GM12878 (cell line): ENCODE measurements around the gene DMWD.

Source experiments
- CTCF ChIP-seq, 3 experiments: IDR thresholded peaks in 2 of 3; conservative IDR thresholded peaks in 1 of 3; 2 replicates each; pipeline ENCODE4 v1.5.1; 2011; ENCODE audit warnings: low read depth in 3 of 3, low read length in 3 of 3, mild to moderate bottlenecking in 3 of 3, control low read depth in 2 of 3, moderate library complexity in 2 of 3, inconsistent platforms in 1 of 3, mixed read lengths in 1 of 3; ENCODE audit not compliant: control insufficient read depth in 2 of 3, insufficient read depth in 1 of 3; ENCODE audit errors: extremely low read depth in 1 of 3
- ESRRA ChIP-seq: IDR thresholded peaks from 2 replicates; pipeline ENCODE4 v1.6.1; 2012; ENCODE audit warnings: mild to moderate bottlenecking, low read length, improper control_type of control experiment
- FOS ChIP-seq: IDR thresholded peaks from 3 replicates; pipeline ENCODE4 v1.6.1; 2011; ENCODE audit warnings: borderline replicate concordance; ENCODE audit not compliant: insufficient read length; ENCODE audit errors: extremely low read depth
- FOXK2 ChIP-seq: fragments of 450-650 bp; IDR thresholded peaks from 2 replicates; pipeline ENCODE4 v1.6.1; 2017; ENCODE audit warnings: mild to moderate bottlenecking, moderate library complexity
- NFXL1 ChIP-seq: fragments of 450-650 bp; IDR thresholded peaks from 2 replicates; pipeline ENCODE4 v1.6.1; 2017; ENCODE audit warnings: antibody characterized with exemption, mild to moderate bottlenecking, borderline replicate concordance
- POLR2AphosphoS5 ChIP-seq: IDR thresholded peaks from 2 replicates; pipeline ENCODE4 v1.6.1; 2011; ENCODE audit warnings: mild to moderate bottlenecking, low read length, inconsistent platforms
- RAD51 ChIP-seq: fragments of 450-650 bp; IDR thresholded peaks from 2 replicates; pipeline ENCODE4 v1.6.1; 2016; ENCODE audit warnings: moderate library complexity, mild to moderate bottlenecking, inconsistent platforms
- RB1 ChIP-seq: fragments of 450-650 bp; formaldehyde crosslinking; IDR thresholded peaks from 2 replicates; pipeline ENCODE4 v1.6.1; 2017; ENCODE audit warnings: mild to moderate bottlenecking, borderline replicate concordance
- SP1 ChIP-seq: IDR thresholded peaks from one replicate; pipeline ENCODE4 v1.6.1; 2011; ENCODE audit warnings: low read depth, low read length

- TF ChIP-seq SP1: no peak
- TF ChIP-seq CTCF (IDR thresholded peaks at IDR 0.05 in 2 of 3, conservative IDR thresholded peaks at IDR 0.05 in 1 of 3; ENCODE audit: control insufficient read depth in 2 of 3, extremely low read depth in 1 of 3, insufficient read depth in 1 of 3, low read depth in 3 of 3, low read length in 3 of 3): no peak
- TF ChIP-seq POLR2AphosphoS5: no peak
- no peak for TF ChIP-seq ESRRA
- TF ChIP-seq FOXK2: no peak
- TF ChIP-seq NFXL1: no peak
- TF ChIP-seq RB1: no peak
- no peak for TF ChIP-seq RAD51
- TF ChIP-seq FOS: no peak
These were observed 1.2 kb upstream of the DMWD start for GRCh38 chr19:45793876-45794275.
